Fibroblast of lung (primary cell): ENCODE measurements around the gene TNNT1.

Experiments
- EZH2 ChIP-seq: IDR thresholded peaks from 2 replicates; pipeline ENCODE4 v1.5.1; 2012; ENCODE audit warnings: low read length, control low read depth, mild to moderate bottlenecking; ENCODE audit errors: missing control alignments
- TF ChIP-seq, protein P1 (sequence below), 2 donors: IDR thresholded peaks in 1 of 2; conservative IDR thresholded peaks in 1 of 2; 1 replicate in 1 of 2; 2 replicates in 1 of 2; pipeline ENCODE4 v1.5.1; 2011 to 2012; ENCODE audit warnings: low read length in 2 of 2, control low read depth in 1 of 2, inconsistent platforms in 1 of 2, low read depth in 1 of 2, mild to moderate bottlenecking in 1 of 2

- TF ChIP-seq, protein P1, sequence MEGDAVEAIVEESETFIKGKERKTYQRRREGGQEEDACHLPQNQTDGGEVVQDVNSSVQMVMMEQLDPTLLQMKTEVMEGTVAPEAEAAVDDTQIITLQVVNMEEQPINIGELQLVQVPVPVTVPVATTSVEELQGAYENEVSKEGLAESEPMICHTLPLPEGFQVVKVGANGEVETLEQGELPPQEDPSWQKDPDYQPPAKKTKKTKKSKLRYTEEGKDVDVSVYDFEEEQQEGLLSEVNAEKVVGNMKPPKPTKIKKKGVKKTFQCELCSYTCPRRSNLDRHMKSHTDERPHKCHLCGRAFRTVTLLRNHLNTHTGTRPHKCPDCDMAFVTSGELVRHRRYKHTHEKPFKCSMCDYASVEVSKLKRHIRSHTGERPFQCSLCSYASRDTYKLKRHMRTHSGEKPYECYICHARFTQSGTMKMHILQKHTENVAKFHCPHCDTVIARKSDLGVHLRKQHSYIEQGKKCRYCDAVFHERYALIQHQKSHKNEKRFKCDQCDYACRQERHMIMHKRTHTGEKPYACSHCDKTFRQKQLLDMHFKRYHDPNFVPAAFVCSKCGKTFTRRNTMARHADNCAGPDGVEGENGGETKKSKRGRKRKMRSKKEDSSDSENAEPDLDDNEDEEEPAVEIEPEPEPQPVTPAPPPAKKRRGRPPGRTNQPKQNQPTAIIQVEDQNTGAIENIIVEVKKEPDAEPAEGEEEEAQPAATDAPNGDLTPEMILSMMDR (conservative IDR thresholded peaks at IDR 0.05 in 1 of 2, IDR thresholded peaks at IDR 0.05 in 1 of 2; ENCODE audit: low read depth in 1 of 2, low read length in 2 of 2) = no peak
- no peak for TF ChIP-seq EZH2
Observed at GRCh38 chr19:55193481-55193880, 44.5 kb upstream of the TNNT1 start.
